ENCODE data around the gene HOPX.
"Not testable (repeated sequence)": the region's sequence is repeated elsewhere in the genome, so short reads cannot be mapped to it uniquely, and the experiment has no call there.

The HOPX gene

DNA sequence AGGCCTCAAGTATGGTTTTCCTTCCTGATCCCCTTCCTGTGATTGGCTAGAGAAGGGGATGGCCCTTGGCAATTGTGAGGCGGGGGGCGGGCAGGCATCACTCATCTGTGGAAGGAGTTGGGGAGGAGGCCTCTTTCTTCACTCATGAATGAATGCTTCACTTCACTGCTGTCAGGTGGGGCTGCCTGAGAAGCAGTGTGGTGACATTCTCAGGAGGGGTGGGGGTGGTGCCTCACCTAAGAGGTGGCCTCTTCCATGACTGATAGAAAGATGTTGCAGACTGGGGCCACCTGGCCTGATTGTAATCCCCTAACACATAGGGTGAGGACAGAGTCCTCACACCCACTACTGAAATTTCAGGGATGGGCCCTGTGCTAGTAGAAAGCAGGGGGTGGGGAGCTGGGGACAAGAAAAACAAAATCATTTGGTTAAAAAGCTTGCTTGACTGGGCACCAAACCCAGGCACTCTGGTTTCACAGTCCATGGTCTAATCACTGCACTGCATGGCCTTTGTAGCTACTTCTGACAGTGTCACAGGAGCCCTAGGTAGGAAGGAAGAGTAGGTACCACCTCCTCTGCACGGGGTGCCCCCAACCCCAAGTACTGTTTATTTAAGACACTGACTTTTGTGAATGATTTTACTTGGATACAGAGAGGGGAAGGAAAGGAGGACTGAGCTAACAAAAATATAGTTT lies 5.6 kb upstream of the HOPX start:
- no peak for DNase-seq

DNA sequence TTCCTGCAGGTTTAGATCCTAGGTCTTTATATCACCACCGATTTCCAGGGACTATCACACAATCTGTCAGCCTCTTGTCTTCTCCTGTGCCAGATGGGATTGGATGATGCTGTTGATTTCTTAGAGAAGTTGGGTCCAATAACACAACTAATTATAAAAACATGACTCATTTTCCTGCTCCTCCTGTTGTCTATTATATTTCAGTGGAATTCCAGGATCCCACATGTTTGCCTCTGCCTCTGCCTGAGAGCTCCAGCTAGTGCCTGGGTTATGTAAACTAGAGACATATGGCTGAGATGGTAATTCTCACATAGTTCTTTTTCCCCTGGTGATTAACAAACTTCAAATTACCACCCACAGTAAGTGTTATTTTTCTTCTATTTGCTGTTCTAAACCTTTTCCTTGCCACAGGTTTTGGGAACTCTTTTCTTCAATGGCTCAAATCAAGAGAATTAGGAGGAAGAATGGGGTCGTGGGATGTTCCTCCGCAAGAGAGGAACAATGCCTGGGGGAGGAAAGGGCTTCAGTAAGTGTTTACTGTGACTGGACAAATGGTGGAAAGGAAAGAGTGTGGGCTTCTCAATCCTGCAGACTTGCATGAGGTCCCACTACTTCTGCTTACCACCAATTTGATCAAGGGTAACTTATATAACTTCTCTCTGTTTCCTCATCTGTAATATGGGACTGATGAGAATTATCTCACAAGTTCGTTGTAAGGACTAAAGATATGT lies 3.4 kb upstream of the HOPX start:
- DNase-seq: no peak

DNA sequence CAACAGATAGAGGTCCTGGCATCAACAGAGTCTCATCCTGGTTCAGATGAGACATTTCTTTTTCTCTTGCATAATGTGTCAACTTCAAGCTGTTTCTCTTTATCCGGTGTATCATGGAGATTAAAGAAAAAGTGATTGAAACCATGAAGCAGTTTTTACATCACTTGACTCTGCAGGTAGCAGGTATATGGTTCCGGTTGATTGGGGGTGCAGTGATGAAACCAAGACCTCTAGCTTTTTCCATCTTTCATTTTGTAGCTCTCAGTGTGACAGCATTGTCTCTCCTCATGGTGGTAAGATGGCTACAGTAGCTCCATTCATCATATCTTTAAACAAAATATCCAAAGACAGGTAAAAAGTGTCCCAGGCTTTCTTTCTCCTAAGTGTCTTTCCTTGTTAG lies 2.4 kb upstream of the HOPX start:
- DNase-seq: no peak

DNA sequence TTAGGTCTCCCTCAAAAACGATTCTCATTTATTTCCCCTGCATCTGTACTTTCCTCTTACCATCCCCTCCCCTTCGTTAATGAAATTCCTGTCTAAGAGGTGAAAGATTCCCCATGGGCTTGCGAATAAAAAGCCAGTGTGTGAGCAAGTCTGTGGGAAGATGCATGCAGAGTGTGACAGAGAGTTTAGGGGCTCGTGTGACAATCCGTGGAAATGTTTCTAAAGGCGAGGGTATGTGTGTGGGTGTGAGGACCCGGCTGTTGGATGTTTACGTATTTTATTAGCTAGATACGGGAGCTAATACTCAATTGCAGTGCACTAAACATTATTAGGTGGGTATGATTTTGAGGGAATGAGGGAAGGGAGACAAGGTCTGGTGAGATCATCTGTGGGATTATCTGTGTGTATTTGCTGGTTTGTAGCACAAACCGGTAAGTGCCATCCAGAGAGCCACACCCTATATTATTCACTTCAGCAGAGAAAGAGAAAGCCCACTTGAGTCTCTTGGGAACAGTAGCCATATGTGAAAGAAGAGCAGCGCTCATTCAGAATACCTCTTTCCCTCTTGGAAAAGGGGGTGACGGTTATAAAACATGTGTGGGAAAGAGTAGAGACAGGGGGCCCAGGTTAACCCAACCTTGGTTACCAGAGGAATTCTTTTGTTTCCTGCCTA lies 893 bp upstream of the HOPX start:
- DNase-seq: no peak

DNA sequence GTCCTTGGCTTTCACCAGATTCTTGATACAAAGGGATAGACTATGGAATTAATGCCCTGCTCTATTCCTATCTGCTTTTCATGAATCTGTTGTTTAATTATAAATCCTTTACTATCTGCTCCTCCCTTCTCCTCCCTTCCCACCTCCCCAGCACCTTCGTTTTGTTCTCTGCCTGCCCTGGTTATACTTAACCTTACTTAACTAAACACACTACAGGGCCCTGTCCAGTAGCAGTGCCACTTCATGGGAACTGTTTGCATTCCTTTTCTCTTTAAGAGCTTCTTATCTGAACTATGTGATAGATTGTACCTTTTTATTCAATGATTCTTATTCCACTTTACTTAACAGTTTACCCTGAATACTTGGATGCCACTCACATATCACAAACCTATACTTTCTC lies 830 bp downstream of the HOPX start:
- no peak for DNase-seq

DNA sequence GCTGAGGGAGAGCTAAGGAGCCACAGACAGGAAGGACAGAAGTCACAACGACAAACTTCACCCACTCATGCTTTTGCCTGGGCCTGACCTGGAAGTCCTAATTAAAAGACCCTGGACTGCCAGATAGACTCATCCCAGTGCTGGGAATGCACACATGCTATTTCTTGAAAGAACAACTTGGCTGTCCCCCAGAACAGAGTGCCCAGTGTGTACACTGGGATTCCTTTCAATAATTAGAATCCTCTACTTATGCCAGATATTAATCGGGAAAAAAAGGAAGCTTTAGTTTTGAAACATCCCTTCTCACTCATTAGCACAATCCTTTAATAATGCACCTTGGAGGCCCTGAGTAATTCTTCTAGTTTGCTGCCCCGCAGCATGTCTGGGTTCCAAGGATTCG lies 3.4 kb downstream of the HOPX start:
- no peak for DNase-seq

DNA sequence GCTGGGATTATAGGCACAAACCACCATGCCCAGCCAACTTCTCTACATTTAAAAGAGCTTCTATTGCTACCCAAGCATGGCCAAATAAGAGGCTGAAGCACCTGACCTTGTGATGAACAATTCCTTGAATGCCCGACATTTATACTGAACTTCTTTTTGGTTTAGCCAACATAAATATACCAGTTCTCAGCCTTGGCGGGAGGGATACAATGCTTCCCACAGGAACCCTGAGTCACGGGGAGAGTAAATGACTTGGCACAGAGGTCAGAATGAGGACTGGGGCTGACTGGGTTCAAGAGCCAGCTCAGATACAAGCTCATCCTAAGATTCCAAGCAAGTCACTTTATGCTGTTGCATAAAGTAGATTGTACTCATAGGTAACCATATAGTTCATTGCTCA lies 6.1 kb downstream of the HOPX start:
- no peak for DNase-seq

DNA sequence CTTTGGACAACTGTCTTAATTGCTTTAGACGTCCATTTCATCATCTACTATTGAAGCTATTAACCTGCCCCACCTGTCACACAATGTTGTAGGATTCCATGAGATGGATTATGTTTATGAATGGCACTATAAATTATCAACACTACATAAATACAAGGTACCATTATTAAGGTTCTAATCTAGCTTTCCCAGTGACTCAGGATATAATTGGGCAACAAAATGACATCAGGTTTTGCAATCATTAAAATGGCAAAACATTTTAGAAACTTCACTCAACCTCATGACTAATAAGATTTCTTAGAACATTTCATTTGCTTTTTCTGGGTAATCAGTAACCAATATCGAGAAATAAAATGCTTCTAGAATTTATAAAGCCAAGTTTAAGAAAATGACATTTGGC lies 9.2 kb downstream of the HOPX start:
- DNase-seq: no peak

DNA sequence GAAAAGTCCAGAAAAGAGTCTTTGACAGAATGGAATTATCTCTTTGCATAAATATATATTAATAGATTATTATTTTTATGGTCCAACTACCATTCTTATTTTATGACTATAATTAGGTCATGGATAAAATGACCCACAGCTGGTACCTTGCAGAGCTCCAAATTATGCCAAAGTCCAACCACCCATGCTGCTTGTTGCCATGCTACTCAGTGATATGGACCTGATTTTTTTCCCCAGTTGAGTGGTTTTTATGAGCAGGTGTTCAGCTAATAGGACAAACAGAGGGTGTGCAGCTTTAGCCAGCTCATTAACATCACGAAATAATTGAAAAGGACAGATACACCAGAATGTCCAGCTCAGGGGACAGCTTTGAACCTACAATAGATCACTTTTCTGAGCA lies 9.7 kb downstream of the HOPX start:
- DNase-seq: no peak

DNA sequence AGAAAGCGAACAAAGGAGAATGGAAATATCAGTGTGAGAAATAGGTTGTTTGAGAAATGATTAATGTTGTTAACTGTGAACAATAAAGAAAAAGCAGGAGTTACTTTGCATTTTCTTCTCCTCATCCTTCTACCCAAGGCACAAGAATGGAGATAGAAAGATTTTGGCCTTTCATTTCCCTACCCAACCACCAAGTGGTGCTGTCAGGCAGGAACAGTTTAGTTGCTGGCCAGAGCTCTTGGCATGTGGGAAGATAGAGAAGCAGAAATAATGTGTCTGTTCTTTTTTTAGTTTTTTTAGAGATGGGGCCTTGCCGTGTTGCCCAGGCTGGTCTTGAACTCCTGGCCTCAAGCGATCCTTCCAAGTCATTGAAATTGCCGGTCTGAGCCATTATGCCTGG lies 12.8 kb downstream of the HOPX start:
- no peak for DNase-seq

DNA sequence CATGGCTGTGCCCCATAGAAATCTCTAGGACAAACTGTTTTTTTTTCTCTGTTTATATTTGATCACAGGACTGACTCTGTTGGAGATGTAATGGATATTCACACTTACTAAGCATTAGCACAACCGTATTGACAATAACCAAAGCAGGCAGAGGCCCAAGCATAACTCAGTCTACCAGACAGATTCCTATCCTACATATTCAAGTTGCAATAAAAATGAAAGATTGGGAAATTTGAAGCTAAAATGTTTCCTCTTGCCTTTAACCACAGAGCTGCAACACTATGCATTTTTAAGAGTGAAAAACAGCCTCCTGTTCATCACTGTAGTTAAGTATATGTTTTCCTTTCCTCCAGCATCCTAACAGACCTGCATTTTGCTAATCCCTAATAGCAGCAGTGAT lies 13.7 kb downstream of the HOPX start:
- DNase-seq: not testable (repeated sequence)

DNA sequence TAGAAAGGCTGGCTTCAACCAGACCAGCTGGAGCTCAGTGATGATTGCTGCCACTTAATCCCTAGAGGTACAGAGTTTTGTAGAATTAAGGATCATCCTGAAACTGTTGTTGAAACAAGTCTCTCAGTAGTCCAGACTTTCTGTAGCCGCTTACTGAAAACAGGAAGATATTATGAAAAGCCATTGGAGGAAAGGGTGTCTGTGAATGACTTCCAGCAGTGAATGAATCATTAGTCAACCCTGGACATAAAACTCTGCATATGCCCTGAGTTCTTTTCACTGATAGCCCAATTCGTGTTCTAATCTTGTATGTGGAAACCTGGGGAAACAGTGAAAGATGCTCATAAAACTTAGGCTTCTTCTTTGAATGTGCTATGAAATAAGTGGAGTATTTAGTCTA lies 14.8 kb downstream of the HOPX start:
- DNase-seq: no peak

DNA sequence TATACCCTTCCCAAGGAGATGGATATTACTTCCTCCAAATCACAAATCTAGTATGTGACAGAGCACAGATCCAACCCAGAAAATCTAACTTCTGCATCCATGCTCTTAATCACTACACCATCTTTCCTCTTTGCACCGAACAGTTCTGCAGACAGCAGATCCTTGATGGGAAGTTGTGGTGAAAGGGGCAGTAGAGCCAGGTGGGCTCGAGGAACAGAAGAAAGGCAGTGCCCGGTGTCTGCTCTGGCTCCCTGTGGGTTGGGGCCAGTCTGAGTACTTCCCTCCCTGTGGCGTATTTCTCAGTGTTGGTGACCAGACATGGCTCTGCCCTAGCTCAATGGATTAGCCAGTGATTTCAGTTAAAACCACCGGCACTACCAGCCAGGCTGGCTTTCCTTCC lies 15.3 kb downstream of the HOPX start:
- no peak for DNase-seq

DNA sequence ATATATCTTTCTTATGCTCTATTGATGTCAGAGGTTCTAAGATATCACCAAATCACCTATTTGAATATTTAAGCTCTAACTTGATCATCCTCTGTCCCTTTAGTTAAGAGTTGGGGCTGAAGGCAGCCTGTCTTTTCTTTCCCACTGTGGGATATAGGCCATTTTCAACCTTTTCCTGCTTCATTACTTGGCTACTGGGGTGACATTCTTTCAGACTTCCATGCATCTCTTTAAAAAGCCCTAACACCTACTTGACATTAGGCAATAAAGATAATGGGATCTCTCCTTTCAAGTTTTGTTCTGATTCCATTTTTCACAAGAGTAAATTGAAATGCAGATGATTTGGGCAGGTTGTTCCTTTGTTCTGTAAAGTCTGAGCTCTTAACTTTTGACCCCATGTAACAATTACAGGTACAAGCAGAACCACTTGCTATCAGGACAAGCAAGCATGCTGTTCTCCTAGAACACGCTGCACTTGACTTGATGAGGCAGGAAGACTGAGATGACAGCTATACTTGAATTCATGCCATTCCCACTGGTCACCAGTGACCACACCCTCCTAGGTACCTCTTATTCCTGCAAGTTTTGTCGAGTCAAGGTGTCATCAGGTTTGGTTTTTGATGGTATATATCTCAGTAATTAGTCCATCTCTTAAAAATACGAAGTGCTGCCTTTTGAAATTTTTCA lies 18.2 kb downstream of the HOPX start:
- DNase-seq: no peak

DNA sequence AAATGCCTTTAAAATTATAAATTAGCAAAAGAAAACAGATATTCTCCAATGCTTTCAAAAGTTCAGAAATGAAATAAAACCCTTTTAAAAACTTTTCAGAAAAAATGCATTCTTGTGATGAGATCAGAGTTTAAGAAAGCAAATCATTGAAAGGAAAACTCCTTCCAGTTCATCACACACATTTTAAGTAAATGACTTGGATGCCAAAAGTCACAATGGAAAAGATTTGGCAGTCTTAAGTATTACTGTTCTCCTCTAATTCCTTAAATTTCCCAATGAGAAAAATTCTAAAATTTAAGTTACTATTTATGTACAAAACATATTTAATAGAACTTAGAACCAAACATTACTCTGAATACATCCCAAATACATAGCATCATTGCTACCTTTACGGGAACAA lies 21.1 kb downstream of the HOPX start:
- no peak for DNase-seq

DNA sequence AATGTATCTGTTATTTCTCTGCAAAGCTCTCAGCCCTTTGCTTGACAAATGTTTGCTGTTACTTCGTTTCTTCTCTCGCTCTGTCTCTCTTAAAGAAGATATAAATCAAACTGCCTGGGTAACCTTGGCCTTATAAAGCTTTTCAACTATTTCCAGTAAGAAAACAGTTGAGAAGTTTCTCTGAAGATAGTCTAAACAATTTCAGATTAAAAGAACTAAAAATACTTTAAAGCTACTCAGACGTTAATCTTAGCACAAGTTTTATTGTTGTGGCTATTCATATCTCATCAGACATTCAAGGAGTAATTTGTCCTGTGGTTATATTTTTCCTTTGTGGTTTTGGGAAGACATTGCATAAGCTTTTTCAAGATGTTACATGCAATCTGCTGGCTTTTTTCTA lies 22.6 kb downstream of the HOPX start:
- no peak for DNase-seq

DNA sequence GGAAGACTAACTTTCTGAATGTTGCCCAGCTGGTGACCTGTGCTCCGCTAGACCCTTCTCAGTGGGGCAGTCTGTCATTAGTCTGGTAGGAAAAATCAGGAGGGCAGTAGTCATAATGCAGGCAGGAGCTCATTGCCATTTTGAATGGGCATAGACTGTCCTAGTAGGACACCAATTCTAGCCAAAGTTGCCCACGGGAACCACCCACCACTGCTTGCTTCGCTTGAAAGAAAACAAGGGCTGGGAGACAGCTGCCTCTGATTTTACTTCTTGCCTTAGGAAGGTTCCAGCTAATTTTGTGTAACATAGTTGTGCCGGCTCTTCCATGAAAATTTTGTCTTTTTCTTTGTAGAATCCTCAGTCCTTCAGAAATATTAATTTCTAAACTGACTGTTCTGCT lies 23.3 kb downstream of the HOPX start:
- DNase-seq: no peak

DNA sequence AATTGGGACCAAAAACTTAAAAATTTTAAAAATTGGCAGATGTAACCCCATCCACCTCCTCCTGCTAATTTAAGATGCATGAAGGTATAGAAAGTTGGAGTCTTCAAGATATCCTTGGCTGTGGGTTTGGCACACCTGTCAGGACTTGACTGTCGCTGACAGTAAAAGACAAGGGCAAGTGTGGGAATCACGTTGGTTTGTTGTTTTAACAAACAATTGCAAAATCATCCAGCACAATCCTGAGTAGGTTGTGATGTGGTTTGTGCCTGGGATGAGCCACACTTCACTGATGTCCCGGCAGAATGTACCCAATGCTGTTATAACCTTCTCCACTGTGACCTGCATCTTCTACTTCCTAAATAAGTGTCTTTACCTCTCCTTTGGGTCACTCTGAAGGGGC lies 24.0 kb downstream of the HOPX start:
- DNase-seq: no peak

DNA sequence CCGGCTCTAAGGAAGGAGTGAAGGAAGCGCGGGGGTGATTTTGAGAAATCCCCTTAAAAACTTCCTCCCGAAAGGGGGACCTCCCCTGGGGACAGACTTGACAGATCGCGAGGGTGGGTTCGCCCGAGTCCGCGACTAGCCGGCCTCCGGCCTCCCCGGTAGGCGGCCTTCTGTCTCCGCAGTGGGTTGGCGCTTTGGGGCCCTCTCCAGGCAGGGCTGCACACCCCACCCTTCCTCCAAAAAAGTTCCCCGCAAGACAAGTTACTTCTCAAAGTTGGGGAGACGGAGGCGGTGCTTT lies 24.8 kb downstream of the HOPX start:
- DNase-seq: no peak

DNA sequence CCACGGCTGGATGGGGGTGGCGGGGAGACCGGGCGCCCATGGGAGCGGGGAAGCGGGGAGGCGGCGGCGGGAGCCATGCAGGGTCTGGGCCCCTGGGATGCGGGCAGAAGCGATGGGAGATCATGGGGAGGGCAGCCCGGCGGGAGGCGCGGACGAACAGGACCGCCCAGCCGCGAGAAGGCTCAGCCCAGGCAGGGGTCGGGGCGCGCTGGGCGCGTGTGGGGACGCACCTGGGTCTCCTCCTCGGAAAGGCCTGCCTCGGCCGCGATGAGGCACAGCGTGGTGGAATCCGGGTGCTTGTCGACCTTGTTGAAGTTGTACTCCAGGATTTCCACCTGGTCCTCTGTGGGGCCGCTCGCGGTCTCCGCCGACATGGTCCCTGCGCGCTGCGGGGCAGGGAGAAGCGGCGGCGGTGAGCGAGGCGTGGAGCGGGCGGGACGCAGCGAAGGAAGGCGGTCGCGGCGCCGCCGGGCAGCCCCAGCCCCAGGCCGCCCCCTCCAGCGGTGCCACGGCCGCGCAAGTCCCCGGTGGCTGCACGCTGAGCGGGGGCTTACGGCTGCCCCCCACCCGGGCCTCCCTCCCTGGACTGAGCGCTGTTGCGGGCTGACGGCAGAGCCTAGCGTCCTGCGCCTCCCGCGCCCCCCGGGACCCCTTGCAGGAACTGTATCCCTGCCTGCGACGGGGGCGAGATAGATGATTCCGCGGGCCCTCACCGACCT lies 25.3 kb downstream of the HOPX start:
- DNase-seq: no peak

DNA sequence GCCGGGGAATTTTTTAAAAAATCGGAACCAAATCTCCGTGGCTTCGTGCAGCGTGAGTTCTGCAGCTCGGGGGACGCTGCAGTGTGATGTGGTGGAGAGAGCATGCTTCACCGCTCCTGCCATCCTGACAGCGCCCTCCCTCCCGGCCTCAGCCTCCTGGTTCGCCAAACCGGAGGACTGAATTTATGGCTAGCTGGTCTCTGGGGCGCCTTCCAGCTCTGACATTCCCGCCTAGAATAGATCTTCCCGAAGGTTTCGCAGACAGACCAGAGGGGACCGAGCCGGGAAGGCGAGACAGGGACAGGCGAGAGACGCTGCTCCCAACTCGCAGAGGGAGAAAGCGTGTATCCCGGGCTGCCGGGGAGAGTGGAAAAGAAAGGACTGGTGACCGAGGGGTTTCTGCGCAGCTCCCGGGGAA lies 25.9 kb downstream of the HOPX start:
- no peak for DNase-seq

DNA sequence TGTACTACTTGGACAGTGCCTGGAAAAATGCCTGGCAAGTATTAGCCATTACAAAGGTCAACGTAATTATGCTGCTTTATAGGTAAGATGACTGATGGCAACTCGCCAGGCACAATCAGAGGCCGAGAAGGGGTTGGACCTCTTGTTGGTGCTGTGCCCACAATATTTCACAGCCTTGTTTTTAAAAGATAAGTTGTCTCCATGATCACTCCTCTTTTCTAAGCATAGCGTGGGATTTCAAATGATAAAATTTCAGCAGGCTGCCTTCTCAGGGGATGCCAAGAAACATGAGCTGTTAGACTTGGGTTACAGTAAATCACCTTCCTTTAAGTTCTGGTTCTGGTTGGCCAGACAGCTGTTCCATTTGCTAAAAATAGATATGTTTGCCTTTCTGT lies 26.9 kb downstream of the HOPX start:
- DNase-seq: no peak
